C1 segment of cervical spinal cord (tissue), 14 donors: ENCODE data around the gene BANF1.
A peak's percentile ranks its signal among the peaks of the same experiment; 100 is the strongest.
"Not testable (repeated sequence)": the region's sequence is repeated elsewhere in the genome, so short reads cannot be mapped to it uniquely, and the experiment has no call there.

Source experiments
- DNase-seq, 14 donors: peaks; one replicate each; lab custom pipeline; 2025; lab: John Stamatoyannopoulos, UW

The BANF1 gene

DNA sequence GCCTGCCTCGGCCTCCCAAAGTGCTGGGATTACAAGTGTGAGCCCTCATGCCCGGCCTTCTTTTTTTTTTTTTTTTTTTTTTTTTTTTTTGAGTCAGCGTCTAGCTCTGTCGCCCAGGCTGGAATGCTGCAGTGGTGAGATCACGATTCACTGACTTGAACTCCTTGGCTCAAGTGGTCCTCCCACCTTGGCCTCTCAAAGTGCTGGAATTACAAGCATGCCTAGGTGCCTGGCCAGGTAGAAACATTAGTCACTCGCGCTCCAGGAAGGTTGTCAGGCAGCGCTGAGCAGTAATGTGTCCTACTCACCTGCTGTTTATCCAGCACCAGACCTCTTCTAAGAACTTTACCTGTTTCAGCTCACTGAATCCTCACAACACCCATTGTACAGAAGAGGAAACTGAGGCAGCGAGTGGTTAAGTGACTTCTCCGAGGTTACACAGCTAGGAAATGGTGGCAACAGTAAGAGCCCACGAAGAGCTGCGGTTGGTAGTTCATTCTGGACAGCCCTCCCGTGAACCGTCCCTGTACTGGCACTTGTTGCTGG is 9.0 kb downstream of the BANF1 start:
- DNase-seq, result no peak

DNA sequence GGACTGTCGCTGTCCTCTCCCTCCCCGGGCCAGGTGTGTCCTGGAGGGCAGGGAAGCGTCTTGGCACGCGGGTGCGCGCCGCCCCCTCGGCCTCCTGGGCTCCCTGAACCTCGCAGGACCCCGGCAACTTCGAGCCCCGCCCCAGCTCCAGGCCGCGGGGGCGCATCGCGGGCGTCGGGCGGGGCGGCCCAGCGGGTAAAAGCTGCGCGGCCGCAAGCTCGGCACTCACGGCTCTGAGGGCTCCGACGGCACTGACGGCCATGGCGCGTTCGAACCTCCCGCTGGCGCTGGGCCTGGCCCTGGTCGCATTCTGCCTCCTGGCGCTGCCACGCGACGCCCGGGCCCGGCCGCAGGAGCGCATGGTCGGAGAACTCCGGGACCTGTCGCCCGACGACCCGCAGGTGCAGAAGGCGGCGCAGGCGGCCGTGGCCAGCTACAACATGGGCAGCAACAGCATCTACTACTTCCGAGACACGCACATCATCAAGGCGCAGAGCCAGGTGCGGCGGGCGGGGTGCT is 9.5 kb downstream of the BANF1 start, which contains the start of gene CST6:
TSS of gene CST6 (plus strand) at position 224 of the 519 bp plus-strand sequence. CDS start at position 261, 37 bp downstream.
- DNase-seq, result no peak

DNA sequence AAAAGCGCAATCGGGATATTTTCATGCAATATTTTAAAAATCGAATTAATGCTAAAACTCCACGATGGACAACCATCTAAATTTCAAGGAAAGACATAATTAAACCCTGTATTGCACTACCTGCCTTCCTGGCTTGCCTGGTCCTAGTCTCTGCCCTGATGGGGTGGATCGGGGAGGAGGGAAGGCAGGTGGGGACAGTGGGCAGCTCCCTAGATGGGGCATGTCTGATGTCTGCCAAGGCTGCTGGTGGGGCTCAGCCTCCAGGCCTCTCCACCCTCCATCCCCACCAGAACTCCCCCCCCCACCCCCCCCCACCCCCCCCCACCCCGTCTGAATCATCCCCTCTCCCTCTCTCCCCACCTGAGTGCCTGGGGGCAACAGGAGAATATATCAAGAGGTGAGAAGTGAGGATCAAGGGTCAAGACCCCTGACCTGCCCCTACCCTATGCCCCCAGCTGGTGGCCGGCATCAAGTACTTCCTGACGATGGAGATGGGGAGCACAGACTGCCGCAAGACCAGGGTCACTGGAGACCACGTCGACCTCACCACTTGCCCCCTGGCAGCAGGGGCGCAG is 10.2 kb downstream of the BANF1 start:
- DNase-seq, result no peak

GRCh38 chr11:66012946-66013761 is 10.9 kb downstream of the BANF1 start:
- DNase-seq, result peak in 1 of 14 donors; percentile 16

DNA sequence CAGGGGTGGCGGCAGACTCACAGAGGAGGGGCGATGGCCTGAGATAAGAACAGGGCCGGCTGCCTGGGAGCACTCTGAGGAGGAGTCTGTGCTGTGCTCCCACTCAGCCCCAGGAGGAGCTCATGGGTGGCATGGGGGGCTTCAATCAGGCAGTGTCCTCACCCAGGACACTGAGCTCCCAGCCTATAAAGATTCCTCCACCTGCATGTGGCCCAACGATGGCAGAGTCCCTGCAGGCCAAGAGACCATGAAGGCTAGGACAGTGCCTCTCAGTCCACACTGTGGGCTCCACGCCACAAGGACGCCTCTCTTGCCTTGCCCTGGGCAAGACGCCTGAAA is 11.4 kb downstream of the BANF1 start:
- no peak for DNase-seq

DNA sequence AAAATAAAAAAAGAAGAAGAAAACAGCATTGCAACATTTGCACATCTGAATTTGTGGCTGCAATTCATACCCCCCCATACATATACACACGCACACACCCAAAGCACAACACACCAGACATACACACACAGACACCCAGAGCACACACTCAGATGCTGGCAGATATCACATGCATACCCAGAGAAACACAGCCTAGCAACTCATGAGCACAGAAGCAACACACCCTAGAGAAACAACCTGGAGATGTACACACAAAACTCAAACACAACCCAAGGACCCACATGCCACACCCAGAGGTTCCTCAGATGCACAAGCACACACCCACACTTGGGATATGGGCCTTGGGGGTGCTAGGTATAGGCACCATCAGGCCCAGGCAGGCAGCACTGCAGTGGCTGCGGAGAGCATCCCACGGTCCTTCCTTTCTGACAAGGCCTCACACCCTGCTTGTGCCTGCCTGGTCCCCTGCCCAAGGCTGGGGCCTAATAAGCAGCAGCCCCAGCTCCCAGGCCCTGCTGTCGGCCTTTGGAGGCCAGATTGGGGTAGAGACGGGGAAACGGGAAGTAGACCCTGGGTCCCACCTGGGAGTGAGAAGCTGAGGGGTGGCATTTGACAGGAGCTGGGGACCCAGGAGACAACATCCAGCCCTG is 12.6 kb downstream of the BANF1 start:
- DNase-seq, result no peak

DNA sequence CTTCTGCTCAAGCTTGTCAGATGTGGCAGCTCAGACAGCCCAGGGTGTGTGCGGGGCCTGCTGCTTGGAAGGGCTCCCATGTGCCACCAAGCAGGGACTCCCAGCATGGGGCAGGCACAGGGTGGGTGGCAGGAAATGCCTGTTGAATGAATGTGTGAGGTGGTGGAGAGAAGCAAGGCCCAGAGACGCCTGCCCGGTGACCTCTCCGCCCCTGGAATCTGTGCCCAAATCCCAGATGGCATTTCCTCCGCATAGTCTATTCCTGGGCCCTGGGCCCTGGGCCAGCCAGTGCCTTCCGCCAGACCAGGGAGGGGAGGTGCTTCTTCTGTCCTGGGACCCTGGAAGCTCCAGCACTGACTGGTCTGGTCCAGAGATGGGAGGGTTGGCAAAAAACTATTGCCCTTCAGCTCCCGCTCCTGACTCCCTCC is 13.2 kb downstream of the BANF1 start:
- peak in 1 of 14 donors; percentile 24 for DNase-seq

- no peak for DNase-seq
These were observed 13.9 kb downstream of the BANF1 start for GRCh38 chr11:66015936-66016792.

- no peak for DNase-seq
These were observed 14.5 kb downstream of the BANF1 start for GRCh38 chr11:66016793-66017177.

DNA sequence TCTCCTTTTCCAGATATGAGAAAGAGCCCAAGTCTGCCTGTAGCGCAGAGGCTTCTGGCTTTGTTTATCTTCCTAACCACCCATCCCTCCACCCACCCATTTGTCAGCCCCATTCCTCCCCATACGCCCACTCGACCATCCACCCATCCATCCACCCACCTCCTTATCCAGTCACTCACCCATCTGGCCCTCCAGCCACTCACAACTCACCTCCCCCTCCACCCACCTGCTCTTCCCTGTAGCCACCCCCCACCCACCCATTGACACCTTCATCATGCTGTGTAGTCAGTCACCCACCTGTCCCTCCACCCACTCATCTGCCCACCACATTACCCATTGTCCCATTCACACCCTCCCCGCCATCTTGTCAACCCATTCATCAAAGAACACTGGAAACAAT is 15.0 kb downstream of the BANF1 start:
- no peak for DNase-seq

GRCh38 chr11:66020212-66020611 is 17.9 kb downstream of the BANF1 start:
- no peak for DNase-seq

GRCh38 chr11:66020618-66021357 is 18.5 kb downstream of the BANF1 start:
- peak in 1 of 14 donors; percentile 24 for DNase-seq

GRCh38 chr11:66022401-66023185 is 20.3 kb downstream of the BANF1 start:
- peak in 12 of 14 donors; percentile 7 to 66 (median 33) for DNase-seq

GRCh38 chr11:66023186-66023440 is 20.8 kb downstream of the BANF1 start:
- DNase-seq, result not testable (repeated sequence)

GRCh38 chr11:66026017-66026529 is 23.8 kb downstream of the BANF1 start, which contains the start of gene CATSPER1:
CATSPER1 (minus strand) TSS chr11:66026479; CDS start chr11:66026379, 100 bp downstream.
- DNase-seq, result no peak

GRCh38 chr11:66032957-66033735 is 30.8 kb downstream of the BANF1 start:
- no peak for DNase-seq

DNA sequence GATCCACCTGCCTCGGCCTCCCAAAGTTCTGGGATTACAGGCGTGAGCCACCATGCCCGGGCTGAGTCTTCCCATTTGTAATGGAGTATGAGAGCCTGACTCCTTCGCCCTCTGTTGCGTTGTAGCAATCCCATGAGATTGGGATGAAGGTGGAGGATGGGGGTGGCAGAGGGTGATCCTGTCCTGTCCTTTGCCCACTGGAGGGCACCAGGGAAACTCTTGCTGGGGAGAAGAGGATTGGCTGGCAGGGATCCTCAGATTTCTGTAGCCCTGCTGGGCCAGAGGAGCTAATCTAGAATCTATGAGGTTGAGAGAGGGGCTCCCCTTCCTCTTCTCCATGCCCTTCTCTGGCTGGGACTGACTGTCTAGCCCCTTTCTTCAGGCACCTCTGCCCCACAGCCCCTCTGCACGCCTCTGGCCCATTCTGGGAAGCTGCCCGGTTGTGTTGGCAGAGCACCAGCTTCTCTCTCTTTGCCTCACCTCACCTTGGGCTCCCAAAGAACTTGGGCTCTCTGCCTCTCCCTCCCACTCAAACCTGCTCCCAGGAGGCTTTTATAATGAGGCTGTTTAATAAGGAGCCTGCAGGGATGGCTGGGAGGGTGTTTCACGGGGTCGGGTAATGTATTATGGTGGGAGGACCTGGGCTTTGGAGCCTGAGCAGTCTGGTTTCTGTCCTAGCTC is 33.5 kb downstream of the BANF1 start:
- DNase-seq, result no peak

- DNase-seq, result no peak
These were observed 34.0 kb downstream of the BANF1 start for GRCh38 chr11:66036334-66036710.
